ENCODE data around the gene ZBTB7C.

ZBTB7C gene

GRCh38 chr18:48045744-48046143 lies 363.4 kb downstream of the ZBTB7C start:
- no peak for DNase-seq

DNA sequence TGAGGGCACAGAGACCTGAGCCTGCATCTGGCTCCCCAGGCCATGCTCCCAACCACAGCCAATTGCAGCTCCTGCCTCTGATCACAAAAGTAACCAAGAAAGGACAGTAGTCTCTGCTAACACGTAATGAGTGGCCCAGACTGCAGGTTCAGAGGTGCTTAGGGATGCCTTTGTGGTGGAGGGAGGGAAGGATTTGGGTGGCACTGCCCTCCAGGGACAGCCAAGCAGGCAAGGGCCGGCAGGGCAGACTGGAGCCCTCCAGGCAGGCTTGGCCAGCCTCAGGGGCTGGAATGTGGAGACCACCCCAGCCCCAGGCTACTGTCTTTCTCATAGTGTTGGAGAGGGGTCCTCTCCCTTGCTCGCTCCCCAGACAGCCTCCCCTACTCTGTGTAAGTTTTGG lies 364.2 kb downstream of the ZBTB7C start:
- DNase-seq = no peak

- no peak for DNase-seq
Observed at GRCh38 chr18:48043166-48043565, 366.0 kb downstream of the ZBTB7C start.

DNA sequence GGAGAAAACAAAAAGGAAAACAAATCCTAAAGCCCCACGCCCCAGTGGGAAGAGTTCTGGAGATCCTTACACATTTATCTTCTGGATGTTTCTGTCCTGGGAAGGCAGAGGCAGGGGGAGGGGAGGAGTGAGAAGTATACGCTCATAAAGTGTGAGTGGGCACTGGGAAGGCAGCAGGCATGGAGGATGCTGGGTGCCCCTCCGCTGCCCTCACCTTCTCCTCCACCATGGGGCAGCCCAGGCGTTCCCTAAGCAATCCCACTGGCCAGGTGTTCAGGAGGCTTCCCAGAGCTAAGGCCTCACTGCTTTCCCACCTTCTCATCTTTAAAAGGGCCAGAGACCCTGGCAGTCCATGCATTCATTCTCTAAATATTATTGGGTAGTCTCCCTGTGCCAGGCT lies 366.8 kb downstream of the ZBTB7C start:
- no peak for DNase-seq

DNA sequence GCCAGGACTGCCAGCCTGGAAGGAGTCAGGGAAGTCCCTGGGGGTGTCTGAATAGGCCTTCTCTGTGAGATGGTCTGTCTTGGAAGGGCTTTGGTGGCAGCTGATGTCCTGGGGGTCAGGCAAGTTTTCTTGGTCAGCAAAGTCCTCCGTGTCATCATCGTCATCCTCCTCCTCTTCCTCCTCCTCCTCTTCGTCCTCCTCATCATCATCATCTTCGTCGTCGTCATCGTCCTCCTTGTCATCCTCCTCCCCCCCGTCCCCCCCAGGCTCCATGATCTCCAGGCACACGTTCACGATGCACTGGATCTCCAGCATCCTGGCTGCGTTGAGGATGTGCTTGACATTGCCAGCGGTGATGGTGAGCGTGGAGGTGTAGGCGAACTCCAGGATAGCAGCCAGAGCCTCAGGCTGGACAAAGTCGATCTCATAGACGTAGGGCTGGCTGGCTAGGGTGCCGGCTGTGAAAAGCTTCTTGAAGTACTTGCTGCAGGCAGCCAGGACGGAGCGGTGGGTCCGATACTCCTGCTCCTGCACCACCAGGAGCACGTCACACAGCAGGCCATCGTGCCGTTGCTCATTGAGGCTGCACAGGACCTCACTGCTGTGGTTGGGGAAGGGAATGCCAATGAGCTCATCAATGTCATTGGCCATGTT lies 368.6 kb downstream of the ZBTB7C start:
- DNase-seq = no peak

DNA sequence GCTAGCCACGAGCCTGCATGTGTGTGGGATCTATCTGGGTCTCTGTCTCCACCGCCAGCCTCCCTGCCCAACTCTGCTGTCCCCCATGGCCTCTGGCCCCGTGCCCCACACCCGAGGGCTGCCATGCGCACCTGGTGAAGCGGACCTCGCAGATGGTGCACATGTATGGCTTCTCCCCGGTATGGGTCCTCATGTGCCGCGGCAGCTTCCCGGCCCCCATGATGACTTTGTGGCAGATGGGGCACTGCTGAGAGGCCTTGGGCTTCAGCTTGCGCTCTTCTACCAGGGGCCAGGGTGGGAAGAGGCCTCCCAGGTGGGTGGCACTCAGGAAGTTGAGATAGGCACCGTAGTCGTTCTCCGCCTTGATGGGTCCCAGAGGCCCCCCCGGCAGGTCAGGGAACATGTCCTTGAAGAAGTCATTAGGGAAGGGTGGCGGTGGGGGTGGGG lies 369.4 kb downstream of the ZBTB7C start:
- DNase-seq = no peak

- no peak for DNase-seq
Observed at GRCh38 chr18:48038636-48039035, 370.5 kb downstream of the ZBTB7C start.

- DNase-seq = no peak
Observed at GRCh38 chr18:48037481-48038271, 371.5 kb downstream of the ZBTB7C start.

DNA sequence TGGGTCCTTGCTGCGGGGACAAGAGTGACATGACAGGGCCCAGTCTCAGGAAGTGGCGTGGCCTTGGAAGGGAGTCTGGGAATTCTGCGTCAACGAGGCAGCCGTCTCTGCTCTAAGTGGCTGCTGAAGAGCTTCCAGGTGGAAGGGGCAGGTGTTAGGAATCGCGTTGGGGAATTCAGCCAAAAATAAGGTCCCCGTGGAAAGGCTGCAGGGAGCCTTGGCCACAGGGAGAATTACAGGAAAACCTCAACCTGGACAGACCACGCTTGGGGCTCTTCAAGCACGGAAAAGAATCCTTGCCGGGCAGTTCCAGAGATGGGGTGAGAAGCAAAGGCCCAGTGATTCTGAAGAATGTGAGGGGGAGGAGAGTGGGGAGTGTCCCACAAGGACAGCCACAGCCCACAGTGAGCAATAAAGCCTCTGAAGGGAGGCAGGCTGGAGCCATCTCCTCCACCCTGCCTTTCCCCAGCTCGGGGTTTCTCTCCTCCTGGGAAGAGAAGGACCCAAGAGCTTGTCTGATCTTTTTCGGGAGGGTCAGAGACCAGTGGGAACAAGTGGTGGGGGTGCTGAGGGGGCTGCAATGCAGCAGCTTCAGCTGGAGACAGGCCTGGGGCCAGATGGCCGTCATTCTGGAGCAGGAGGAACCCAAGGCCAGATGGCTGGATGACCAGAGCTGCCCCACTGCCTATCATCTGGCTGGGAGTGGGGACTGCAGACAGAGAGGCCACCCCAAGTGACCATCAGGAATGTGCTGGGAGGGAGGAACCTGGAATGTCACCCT lies 372.4 kb downstream of the ZBTB7C start:
- DNase-seq = no peak

- DNase-seq = no peak
Observed at GRCh38 chr18:48036226-48036625, 373.0 kb downstream of the ZBTB7C start.

DNA sequence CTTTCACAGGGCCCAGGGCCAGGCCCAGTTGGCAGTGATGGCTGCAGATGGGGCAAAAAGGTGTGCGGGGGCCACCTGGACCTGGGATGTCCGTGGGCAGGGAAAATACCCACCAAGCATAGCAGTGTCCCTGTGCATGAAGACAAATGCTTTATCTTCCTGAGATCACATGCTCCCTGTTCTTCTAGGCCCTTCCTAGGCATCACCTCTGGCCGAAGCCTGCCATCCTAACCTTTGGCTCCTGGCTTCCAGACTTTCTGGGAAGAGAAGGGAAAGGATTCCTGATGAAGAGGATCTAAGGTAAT lies 373.7 kb downstream of the ZBTB7C start:
- no peak for DNase-seq

GRCh38 chr18:48034651-48035555 lies 374.3 kb downstream of the ZBTB7C start:
- no peak for DNase-seq

DNA sequence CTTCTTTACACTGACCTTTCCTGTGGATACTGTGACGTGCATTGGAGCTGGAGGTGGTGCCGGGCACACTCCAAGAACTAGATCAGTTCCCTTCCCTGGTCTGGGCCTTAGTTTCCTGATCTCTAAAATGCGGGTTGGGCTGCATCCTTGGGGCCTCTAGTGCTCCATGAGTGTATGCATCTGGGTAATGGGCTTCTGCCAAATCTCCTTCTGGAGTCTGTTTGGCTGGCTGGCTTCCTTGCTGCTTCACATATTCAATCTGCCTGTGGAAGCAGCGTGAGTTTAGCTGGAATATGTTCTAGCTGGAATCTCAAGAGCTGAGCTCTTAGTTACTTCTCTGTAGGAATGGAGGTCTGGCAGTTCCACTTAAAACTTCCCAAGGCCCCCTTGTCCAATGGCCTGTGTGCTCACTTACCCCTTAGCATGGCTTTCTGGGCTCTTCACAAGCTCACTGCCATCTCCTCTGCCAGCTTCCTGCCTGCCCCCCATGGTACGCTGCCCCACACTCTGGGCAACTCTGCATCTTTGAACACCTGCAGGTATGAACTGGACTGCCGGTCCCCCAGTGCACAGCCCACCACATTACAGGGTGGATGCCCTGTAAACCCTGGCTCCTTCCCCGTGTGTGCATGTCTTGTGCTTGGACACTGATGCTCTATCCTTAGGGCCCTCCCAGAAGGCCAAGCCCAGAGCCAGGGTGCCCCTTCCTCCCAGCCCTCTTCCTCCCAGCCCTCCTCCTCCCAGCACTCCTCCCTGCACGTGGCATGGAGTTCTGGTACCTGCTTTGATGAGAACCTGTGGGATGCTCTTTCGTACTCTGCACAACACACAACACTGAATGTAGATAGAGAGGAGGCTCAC lies 375.2 kb downstream of the ZBTB7C start:
- DNase-seq = no peak

DNA sequence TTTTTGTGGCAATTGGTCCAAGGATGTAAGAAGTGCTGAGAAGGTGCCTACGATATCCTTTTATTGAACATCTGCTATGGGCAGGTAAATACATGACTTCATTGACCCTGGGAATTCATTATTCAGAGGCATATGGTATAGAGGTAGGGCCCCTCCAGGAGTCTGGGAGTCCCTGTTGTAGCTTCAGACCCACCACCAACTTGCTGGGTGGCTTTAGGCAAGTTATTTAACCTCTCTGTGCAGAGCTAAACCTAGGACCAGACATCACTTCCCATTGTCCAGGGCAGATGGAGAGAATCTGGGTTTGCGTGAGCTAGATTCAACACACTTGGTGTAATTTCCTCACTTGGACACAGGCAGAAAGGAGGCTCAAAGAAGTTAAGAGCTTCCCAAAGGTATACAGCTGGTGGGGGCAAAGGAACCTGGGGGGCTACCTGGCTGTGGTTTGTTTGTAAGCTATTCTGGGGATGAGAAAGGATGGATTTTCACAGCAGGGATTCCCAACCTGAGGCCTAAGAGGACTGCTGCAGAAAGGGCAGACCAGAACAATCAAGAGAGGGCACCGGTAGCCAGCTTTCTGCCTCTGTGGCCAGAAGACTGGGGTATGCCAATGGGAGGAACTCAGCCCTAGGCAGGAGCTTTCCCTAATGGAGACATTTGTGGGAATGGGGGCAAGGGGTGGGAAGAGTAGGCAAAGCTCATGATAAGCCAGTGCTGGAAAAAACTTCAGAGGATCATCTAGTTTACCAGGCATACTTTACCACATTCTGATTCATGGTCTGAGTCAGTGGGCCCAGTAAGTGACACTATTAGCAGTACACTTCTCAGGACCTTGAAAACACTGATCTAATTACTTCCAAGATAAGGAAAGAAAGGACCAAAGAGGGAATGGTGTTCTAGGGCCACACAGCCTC lies 376.1 kb downstream of the ZBTB7C start:
- no peak for DNase-seq

- DNase-seq = no peak
Observed at GRCh38 chr18:48031641-48032040, 377.5 kb downstream of the ZBTB7C start.

- peak; percentile 9 for DNase-seq
Observed at GRCh38 chr18:48030616-48031480, 378.3 kb downstream of the ZBTB7C start.

DNA sequence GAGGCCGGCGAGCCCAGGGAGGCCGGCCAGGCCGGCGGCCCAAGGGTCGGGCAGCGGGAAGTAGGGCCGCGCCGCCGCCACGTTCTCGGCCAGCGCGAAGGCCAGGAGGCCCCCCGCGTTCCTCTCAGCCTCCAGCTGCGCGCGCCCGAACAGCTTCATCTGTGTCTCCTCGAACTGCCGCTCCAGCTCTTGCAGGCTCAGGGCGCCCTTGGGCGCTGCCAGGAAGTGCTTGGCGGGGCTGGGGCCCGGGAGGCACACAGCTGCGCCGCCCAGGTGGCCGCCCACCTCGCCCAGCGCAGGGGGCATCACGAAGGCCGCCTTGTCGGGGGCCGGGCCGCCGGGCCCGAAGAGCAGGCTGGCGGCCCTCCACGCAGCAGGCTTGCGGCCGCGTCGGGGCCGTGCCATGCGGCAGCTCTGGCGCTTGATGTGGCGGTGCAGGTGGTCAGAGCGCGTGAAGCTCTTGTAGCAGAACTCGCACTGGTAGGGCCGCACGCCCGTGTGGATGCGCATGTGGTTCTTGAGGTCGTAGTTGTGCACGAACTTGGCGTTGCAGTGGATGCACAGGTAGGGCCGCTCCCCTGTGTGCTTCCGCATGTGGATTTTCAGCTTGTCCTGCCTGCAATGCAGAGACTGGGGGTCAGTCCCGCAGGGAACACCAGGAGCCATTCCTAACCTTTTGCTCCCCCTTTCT lies 379.7 kb downstream of the ZBTB7C start:
- no peak for DNase-seq

DNA sequence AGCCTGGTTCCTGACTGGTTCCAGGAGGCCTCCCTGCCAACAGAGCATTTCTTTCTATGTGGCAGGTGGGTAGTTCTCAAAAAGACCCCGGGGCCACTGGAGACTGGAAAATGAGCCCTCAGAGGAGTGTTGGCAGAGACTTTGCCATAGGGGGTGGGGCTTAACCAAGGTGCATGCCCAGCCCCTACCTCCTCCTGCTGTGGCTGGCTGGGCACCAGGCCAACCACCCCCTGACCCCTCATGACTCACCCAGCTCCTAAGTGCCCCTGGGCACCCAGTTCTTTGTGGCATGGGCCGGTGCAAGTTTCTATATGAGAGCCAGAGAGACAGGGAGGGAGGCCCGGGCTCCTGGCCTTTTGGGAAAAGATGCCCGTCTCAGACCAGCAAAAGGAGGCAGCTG lies 380.5 kb downstream of the ZBTB7C start:
- no peak for DNase-seq

- no peak for DNase-seq
Observed at GRCh38 chr18:48028081-48028480, 381.1 kb downstream of the ZBTB7C start.
